Endometrial microvascular endothelial cells (primary cell): Measurements from ENCODE around the gene DPP10. TPM values are rescaled to one million over a fixed set of nuclear protein-coding genes. Genes with fewer than 3 reads are reported as not detected.

ENCODE experiments used
- in situ Hi-C: cut with HindIII; loops from 2 replicates; pipeline ENCODE4 v1.10.0; 2017; ENCODE audit warnings: low sequenced_read_pairs, low pct_unique_long_range_greater_than_20kb; ENCODE audit errors: inconsistent ontology term
- total RNA-seq: library from RNA; depleted of rRNA; stranded (reverse); fragments of >200 nt; gene quantifications from one replicate; pipeline ENCODE4 v1.2.3, GENCODE V29; 2015; ENCODE audit errors: inconsistent ontology term

The DPP10 gene
- total RNA-seq, 1 donor from 2014 or later = not detected

DNA sequence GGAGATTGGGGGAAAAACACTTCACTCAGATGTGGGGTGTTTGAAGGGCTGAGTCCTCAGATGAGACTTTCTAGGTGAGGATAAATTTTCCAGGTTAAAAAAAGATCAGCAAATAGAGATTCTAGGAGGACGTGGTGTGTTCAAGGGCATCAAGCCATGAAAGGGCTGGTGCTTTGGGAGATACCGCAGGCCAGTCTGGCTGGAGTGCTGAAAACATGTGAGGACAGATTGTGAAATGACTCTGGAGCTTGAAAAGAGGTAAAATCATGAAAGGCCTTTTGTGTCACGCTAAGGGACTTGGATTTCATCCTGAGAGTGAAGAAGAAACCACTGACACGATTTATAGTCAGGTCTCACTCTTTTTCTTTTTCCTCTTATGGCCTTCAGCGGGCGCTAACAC, 320.5 kb downstream of the DPP10 start:
- in situ Hi-C loops = no loop called here

DNA sequence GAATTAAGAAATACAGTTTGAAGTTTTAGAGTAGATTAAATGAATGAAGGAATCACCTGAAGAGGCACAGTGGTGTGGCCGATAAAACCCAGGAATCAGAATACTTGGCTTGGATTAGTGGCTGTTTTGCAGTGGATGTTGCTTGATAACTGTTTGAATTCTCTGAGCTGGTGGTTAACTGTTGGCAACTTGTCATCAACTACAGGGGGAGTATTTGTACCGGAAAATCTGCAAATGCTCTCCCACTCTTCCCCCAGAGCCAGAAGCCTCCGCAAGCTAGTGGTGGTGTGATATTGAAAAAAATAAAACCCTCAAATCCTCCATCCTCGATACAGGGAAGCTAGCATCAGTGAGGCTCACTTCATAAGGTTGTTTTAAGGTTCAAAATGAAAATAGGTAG, 326.7 kb downstream of the DPP10 start:
- in situ Hi-C loops = no loop called here

DNA sequence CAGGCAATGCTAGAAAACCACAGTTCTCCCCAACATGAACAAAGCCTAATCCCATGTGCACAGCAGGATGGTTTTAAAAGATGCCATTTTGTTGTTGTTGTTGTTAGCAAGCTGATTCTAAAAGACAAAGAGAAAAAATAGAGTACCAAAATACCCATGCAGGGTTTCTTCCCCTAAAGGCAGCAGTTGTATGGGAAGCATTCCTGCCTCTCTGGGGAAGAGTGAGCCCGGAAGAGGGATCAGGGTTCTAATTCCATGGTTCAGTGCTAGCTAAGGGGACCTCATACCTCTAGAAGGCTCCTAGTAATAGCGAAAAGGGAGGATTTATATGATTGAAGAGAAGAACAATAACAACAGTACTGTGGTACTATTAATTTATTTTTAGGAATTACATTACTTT, 327.6 kb downstream of the DPP10 start:
- in situ Hi-C loops = no loop called here

GRCh38 chr2:114784046-114784445, 341.6 kb downstream of the DPP10 start:
- in situ Hi-C loops = no loop called here

DNA sequence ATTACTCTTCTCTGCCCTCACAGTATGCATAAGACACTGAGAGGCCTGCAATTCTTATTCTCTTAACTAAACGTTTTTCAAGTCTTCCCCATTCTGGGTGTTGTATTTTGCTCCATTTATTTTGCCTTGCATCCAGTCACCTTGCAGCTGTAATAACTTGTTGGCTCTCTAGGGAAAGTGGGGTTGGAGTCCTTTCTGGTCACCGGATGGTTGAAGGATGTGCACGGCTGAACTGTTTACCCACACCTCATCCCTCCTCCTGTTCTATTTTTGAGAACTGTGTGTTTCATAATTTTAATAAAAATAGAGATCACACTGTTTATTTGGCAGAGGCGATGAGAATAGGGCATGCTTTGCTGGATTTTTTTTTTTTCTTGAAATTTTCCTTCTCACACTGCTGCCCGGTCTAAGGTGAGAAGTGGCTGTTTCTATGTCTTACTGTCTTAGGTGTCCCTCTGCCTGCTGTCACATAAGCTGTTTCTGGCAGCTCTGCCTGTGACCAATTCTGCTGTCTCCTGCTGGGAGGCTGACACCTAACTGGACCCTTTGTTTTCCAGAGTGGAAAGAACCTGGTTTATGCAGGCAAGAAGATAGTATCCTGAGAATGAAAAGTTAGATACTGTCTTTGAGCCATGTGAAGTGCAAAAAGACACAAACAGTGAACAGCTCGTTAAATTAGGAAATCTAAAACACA, 342.6 kb downstream of the DPP10 start:
- in situ Hi-C loops = no loop called here

GRCh38 chr2:114786901-114787300, 344.5 kb downstream of the DPP10 start:
- in situ Hi-C loops = no loop called here

GRCh38 chr2:114787486-114787885, 345.0 kb downstream of the DPP10 start:
- in situ Hi-C loops = no loop called here

DNA sequence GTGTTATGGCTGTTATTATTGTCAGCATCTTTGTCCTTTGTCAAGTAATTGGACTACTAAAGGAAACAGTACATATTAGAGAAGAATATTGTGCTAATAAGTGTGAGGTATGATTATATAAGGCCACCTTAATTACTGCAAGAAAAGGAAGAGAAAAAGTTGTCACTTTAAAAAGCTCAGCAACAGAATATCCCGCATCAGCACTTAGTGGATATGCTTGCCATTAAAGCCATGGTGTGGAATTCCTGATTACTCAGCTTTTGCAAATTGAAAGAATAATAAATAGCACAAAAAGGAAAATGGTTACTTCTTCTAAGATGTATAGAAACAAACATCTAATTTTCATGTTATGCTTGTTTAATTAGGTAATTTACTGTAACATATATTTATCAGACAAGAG, 347.5 kb downstream of the DPP10 start:
- in situ Hi-C loops = no loop called here

- in situ Hi-C loops = no loop called here
Observed at GRCh38 chr2:114797540-114797939, 355.1 kb downstream of the DPP10 start.

DNA sequence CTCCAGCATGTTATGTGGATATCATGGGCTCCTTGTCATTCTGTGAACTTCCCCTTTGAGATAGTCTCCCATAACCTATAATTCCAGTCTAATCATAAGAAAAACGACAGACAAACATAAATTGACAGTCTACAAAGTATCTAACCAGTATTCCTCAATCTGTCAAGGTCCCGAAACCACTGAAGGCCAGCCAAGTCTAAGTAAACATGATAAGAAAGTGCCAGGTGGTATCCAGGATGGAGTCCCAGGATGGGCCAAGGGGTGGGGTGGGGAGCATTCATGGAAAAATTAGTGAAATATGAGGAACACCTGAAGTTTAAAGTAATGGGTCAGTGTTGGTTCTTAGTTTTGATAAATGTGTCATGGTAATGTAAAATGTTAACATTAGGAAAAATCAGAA, 355.5 kb downstream of the DPP10 start:
- in situ Hi-C loops = no loop called here

GRCh38 chr2:114800371-114800770, 357.9 kb downstream of the DPP10 start:
- in situ Hi-C loops = no loop called here

GRCh38 chr2:114805195-114805594, 362.8 kb downstream of the DPP10 start:
- in situ Hi-C loops = no loop called here

GRCh38 chr2:114810092-114810491, 367.7 kb downstream of the DPP10 start:
- in situ Hi-C loops = no loop called here

- in situ Hi-C loops = no loop called here
Observed at GRCh38 chr2:114812261-114812660, 369.8 kb downstream of the DPP10 start.

DNA sequence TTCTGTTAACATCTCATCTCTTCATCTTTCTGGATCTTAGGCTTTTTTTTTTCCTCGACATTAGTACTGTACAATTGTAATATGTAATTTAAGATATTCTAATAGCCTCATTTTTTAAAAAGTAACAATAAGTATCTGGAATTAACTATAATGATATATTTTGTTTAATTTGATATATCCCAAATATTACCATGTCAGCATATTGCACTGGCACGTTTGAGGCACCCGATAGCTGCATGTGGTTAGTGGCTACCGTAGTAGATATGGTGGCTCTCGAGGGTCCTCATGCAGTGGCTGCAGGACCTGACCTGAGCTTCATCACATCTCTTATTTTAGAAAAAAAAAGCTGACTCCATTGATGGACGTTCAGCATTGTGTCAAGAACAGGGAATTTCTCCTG, 371.9 kb downstream of the DPP10 start:
- in situ Hi-C loops = no loop called here

- in situ Hi-C loops = no loop called here
Observed at GRCh38 chr2:114821055-114821454, 378.6 kb downstream of the DPP10 start.

GRCh38 chr2:114843963-114844362, 401.5 kb downstream of the DPP10 start:
- in situ Hi-C loops = no loop called here

DNA sequence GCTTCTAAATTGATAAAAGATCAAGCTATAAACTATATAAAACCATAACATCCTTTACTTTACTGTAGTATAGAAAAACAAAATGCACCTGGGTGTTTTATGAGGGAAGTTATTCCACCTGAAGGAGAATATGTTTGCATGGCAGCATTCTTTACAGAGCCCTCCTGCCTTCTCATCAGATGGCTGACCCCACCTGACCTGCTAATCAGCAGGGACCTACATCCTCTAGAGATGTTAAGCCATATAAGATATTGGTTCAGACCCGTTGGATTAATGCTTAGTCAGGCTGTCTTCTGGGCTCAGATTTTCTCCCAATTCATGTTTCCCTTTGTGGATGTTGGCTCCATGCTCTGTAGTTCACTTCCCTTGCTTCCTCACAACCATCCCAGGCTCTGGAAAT, 414.8 kb downstream of the DPP10 start:
- in situ Hi-C loops = no loop called here

DNA sequence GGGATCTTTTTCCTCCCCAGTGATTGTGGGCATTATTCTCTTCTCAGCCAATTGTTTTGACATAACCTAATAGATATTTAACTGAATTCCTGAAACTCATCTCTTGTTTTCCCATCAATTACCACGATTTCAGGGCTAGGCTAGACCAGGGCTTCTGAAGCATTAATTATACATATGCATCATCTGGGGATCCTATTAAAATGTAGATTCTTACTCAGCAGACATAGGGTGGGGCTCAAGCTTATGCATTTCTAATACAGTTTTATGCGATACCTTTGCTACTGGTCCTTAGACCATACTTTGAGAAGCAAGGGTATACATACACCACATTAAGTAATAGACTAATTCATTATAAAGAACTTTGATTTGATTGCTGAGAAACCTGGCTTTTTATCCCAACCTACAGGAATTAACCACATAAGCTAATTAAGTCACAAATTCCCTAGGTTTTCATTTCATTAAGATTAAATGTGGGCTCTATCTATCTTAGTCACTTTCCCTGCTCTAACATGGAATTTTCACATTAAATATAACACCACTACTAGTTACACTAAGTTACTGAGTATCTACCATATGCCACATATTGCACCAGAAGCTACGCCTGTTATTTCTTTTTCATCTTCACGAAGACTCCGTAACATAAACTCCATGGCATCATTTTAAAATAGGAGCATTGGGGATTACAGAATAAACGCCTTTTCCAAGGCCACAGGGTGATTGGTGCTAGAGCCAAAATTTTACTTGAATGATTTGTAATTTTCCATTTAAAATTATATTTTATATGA, 417.5 kb downstream of the DPP10 start:
- in situ Hi-C loops = no loop called here

GRCh38 chr2:114862243-114862642, 419.8 kb downstream of the DPP10 start:
- in situ Hi-C loops = no loop called here
